HG02884 (cell line): ENCODE results near the gene CCR7.
"Not testable (repeated sequence)": the region's sequence is repeated elsewhere in the genome, so short reads cannot be mapped to it uniquely, and the experiment has no call there.

Experiments used
- ATAC-seq: cut with Tn5 transposase; IDR thresholded peaks from one replicate; pipeline ENCODE4 v1.9.1; 2021; ENCODE audit warnings: mild to moderate bottlenecking, moderate library complexity; ENCODE audit not compliant: unreplicated experiment

Gene CCR7

GRCh38 chr17:40551879-40552768, 13.1 kb downstream of the CCR7 start:
- ATAC-seq = no peak

- no peak for ATAC-seq
Observed at GRCh38 chr17:40551091-40551878, 14.0 kb downstream of the CCR7 start.

GRCh38 chr17:40550608-40551007, 14.7 kb downstream of the CCR7 start:
- no peak for ATAC-seq

- no peak for ATAC-seq
Observed at GRCh38 chr17:40548982-40549685, 16.1 kb downstream of the CCR7 start.

GRCh38 chr17:40548491-40548981, 16.7 kb downstream of the CCR7 start:
- no peak for ATAC-seq

- ATAC-seq = no peak
Observed at GRCh38 chr17:40547785-40548478, 17.3 kb downstream of the CCR7 start.

- ATAC-seq = no peak
Observed at GRCh38 chr17:40547079-40547784, 18.0 kb downstream of the CCR7 start.

- not testable (repeated sequence) for ATAC-seq
Observed at GRCh38 chr17:40546497-40546896, 18.8 kb downstream of the CCR7 start.

- no peak for ATAC-seq
Observed at GRCh38 chr17:40545660-40546059, 19.6 kb downstream of the CCR7 start.

GRCh38 chr17:40542558-40543411, 22.5 kb downstream of the CCR7 start:
- ATAC-seq = peak; percentile 46

GRCh38 chr17:40541873-40542557, 23.3 kb downstream of the CCR7 start:
- no peak for ATAC-seq

GRCh38 chr17:40541060-40541872, 24.0 kb downstream of the CCR7 start:
- ATAC-seq = no peak

- ATAC-seq = no peak
Observed at GRCh38 chr17:40540448-40540847, 24.8 kb downstream of the CCR7 start.

- no peak for ATAC-seq
Observed at GRCh38 chr17:40539711-40540411, 25.4 kb downstream of the CCR7 start.

- ATAC-seq = no peak
Observed at GRCh38 chr17:40538936-40539705, 26.2 kb downstream of the CCR7 start.
